Effector CD4-positive, alpha-beta T cell (primary cell): Measurements from ENCODE around the gene MGA.
"Not testable (repeated sequence)": the region's sequence is repeated elsewhere in the genome, so short reads cannot be mapped to it uniquely, and the experiment has no call there.

Source experiments
- DNase-seq: peaks from one replicate; pipeline ENCODE4 v3.0.0-alpha.2; 2020

MGA gene

GRCh38 chr15:41727143-41727542, 66.9 kb downstream of the MGA start:
- no peak for DNase-seq

- not testable (repeated sequence) for DNase-seq
Observed at GRCh38 chr15:41728061-41728460, 67.9 kb downstream of the MGA start.

DNA sequence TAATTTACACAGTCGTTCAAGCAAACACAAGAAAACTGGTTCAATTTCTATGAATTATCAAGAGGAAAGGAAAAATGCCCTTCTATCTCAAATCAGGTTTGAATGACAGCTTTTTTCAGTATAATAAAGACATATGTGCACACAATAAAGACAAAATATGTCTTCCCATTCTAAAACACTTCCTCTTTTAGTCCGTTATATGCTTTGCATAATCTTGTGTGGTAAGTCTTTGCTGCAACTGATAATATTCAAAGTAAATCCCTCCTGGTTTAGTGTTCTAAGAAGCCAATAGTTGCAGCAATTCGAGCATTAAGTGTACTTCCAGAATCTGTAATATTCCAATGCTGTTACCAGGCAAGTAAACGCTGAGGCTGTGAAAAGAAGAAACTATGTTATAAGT, 70.3 kb downstream of the MGA start:
- DNase-seq = no peak

GRCh38 chr15:41732483-41732882, 72.3 kb downstream of the MGA start:
- no peak for DNase-seq

DNA sequence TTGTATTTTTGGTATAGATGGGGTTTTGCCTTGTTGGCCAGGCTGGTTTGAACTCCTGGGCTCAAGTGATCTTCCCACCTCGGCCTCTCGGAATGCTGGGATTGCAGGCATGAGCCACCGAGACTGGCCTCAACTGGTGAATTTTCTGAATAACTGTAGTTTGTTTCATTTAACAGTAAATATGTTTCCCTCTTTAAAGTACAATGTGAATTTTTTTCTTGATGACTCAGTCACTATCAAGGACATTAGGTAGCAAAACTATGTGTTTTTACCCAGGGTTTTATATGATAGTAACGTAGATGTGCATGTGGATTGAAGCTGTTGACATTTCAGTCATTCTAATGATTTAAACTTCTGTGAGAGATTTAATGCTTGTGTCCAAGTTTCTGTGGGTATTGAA, 73.9 kb downstream of the MGA start:
- DNase-seq = no peak

GRCh38 chr15:41735046-41735445, 74.8 kb downstream of the MGA start:
- no peak for DNase-seq

GRCh38 chr15:41735492-41735891, 75.3 kb downstream of the MGA start:
- not testable (repeated sequence) for DNase-seq

GRCh38 chr15:41746802-41747201, 86.6 kb downstream of the MGA start:
- no peak for DNase-seq

DNA sequence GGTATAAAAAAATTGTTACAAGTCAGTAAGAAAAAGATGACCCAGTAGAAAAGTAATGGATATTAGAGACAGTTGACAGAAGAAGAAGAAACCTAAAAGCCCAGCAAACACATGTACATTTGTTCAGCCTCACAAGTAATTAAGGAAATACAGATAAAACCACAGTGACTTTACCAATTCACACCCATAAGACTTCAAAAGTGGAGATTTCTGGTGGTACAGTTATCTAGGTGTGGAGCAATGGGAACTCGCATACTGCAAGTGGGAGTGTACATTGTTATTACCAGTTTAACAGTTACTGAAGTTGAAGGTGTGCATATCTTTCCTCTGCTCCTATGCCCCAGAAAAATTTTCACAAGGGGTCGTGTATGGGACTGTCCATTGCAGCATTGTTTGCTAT, 96.0 kb downstream of the MGA start:
- no peak for DNase-seq

DNA sequence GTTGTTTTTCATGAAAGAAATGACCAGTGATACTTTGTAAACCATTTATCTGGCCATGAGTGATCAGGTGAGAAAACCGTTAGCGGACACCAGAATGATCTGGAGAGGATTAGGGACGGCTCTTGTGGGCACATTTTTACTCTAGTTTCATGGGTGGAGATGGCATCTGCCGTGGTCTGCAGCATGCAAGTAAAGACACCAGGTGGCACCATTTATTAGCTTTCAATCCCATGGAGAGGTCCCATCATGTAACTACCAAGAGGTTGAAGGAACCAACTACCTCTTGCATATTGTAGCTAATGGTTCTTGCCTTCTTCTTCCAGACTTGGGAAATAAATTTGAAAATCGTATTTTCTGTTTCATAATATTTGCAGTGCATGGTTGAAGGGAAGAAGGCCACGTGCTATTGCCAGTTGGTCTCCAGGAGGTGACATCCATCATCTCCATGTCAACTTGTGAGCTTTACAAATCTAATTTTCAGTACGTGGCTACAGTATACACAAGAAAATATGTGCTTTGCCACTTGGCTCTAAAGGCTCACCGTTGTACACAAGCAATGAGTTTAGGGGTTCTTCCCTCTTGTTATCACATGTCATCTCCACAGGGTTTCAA, 112.6 kb downstream of the MGA start:
- DNase-seq = peak; percentile 52

DNA sequence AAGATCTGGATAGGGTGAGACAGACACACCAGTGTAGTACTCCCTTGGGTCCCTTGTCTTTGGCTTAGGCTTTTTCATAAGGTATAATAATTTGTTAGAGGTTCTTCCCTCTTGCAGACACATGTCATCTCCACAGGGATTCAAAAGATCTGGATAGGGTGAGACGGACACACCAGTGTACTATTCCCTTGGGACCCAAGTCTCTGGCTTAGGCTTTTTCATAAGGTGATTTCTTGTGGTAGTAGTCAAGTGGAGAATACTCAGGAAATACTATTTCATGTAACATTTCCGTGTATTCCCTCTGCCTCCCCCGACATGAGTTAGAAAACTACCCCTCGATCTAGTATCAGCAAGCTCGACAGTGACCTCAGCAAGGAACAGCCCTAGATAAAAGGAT, 113.1 kb downstream of the MGA start:
- DNase-seq = no peak

GRCh38 chr15:41773729-41774061, 113.5 kb downstream of the MGA start:
- DNase-seq = no peak

GRCh38 chr15:41774062-41774881, 114.1 kb downstream of the MGA start, which contains the start of gene MAPKBP1:
TSS of gene MAPKBP1 (plus strand) at chr15:41774484. CDS start at chr15:41775276, 792 bp downstream.
- DNase-seq = peak; percentile 95

GRCh38 chr15:41774882-41775417, 114.7 kb downstream of the MGA start:
- peak; percentile 2 for DNase-seq

- no peak for DNase-seq
Observed at GRCh38 chr15:41775651-41776050, 115.4 kb downstream of the MGA start.

GRCh38 chr15:41777421-41777973, 117.3 kb downstream of the MGA start:
- no peak for DNase-seq

DNA sequence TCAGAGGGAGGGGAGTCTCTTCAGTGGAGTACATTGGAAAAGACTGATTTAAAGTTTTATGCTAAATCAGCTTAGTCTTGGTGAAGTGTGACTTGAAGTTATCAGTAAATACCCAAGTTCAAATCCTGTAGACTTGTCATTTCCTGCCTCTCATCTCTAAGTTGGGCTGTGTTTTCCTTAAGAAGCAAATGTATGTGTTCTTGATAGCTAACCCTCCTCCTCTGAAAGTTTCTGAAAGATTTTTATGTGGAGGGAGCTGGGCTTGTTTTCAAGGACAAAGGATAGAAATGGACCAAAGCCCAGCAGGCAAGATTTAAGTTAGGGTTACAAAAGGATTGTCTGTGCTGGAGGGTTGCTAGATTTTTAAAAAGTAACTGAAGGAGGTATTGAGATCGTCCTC, 118.3 kb downstream of the MGA start:
- DNase-seq = no peak

DNA sequence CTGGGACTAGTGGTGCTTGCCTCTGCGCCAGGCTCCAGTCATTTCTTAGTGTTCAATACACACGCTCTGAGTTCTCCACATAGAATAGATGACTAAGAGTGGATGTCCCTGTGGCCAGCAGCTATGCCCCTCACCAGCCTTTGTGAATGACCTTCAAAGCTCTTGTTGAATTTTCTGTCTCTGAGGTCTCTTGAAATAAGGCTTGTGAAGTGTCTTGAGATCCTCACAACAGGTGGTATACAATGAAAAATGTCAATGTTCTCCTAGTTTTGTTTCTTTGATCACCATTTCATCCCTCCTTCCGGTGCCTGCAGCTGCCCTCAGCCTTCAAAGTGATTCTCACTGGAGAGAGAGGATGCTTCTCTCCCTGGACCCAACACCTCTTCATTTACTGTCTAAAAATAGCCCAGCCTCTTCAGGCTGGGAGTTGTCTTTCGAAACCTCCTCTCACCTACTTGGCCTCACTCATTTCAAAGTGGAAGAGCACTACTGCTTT, 119.5 kb downstream of the MGA start:
- no peak for DNase-seq

GRCh38 chr15:41780266-41780665, 120.1 kb downstream of the MGA start:
- DNase-seq = no peak

DNA sequence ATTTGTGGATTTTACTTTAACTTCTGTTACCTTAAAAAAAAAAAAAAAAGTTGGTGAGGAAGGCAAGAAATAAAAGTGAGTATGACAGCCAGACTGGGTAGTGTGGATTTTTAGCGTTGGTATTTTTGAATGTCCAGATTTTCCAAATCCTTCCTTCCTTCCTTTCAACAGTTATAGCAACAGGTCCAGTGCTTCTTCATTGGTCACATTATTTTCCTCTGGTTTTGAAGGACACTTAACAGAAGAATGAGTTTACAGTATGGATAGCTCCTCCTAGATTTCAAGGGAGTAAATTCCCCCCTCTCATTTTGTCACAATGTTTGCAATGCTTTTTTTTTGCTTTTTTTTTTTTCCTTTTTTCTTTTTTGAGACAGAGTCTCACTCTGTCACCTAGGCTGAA, 120.5 kb downstream of the MGA start:
- DNase-seq = no peak

DNA sequence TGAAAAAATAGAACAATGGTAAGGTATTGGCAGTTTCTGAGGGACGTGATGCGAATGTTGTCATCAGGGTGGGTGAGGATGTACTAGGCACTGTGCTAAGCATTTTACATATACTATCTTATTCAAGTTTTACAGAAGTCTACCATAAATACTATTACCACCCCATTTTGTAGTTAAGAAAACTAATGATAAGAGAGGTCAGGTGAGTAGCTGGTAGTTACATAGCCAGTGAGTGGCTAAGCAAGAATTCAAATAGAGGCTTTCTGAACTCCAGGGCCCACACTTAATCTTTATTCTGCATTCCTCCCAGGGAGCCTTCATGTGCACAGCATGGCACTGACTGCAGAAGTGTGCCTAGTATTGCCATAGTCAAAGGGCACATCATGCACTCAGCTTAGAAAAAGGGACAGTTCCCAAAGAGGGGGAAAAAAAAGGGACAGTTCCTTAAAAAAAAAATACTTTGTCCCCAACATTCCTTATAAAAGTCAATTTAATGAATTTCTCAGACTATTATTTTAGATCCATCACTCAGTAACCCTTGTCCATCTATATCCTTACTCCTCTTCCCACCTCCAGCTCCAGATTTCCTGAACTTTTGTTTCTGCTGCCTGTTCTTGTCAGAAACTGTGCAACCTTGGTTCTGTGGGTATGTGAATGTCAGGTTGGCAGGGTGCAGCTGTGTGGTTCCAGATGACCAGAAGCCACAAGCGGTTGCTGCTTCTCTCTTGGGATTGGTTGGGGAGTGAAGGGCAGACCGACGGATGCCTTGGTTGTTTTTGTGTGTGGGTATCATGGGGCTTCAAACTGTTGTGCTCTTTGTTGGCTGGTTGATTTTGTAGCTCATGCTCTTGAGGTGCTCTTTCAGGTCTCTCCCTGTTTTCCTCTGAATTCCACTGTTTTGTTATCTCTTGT, 122.4 kb downstream of the MGA start:
- no peak for DNase-seq

GRCh38 chr15:41783296-41783695, 123.1 kb downstream of the MGA start:
- no peak for DNase-seq

DNA sequence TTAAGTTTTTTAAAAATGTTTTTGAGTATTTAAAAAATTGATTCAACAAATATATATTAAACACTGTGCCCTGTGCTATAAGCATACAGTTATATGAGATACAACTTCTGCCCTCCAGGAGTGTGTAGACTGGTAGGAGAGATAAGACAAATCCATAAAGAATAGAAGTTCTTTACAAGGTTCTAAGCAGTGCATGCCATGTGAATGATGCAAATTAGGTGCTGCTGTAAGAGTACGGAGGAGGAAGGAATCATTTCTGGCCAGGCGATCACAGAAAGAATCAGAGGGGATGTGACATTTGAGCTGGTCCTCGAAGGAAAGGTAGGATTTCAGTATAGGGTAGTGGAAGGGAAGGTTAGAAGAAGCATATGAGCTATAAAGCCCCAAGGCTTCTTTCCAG, 128.1 kb downstream of the MGA start:
- DNase-seq = no peak
